ENCODE results near the gene CSF2.

CSF2 gene

GRCh38 chr5:132090107-132090506, 16.5 kb downstream of the CSF2 start:
- H3K4me3 ChIP-seq (ENCODE audit: control insufficient read depth, low read depth, low read length): no peak overlapping the region
- TF ChIP-seq, protein P1, sequence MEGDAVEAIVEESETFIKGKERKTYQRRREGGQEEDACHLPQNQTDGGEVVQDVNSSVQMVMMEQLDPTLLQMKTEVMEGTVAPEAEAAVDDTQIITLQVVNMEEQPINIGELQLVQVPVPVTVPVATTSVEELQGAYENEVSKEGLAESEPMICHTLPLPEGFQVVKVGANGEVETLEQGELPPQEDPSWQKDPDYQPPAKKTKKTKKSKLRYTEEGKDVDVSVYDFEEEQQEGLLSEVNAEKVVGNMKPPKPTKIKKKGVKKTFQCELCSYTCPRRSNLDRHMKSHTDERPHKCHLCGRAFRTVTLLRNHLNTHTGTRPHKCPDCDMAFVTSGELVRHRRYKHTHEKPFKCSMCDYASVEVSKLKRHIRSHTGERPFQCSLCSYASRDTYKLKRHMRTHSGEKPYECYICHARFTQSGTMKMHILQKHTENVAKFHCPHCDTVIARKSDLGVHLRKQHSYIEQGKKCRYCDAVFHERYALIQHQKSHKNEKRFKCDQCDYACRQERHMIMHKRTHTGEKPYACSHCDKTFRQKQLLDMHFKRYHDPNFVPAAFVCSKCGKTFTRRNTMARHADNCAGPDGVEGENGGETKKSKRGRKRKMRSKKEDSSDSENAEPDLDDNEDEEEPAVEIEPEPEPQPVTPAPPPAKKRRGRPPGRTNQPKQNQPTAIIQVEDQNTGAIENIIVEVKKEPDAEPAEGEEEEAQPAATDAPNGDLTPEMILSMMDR (IDR thresholded peaks at IDR 0.05; ENCODE audit: control insufficient read depth, insufficient read depth, low read depth, low read length, missing control alignments): no peak
- peak; percentile 56 for DNase-seq (ENCODE audit: low read depth)

GRCh38 chr5:132093271-132093670, 19.7 kb downstream of the CSF2 start:
- H3K4me3 ChIP-seq (ENCODE audit: control insufficient read depth, low read depth, low read length): no peak overlapping the region
- TF ChIP-seq, protein P1 (IDR thresholded peaks at IDR 0.05; ENCODE audit: control insufficient read depth, insufficient read depth, low read depth, low read length, missing control alignments): no peak
- DNase-seq (ENCODE audit: low read depth): no peak

DNA sequence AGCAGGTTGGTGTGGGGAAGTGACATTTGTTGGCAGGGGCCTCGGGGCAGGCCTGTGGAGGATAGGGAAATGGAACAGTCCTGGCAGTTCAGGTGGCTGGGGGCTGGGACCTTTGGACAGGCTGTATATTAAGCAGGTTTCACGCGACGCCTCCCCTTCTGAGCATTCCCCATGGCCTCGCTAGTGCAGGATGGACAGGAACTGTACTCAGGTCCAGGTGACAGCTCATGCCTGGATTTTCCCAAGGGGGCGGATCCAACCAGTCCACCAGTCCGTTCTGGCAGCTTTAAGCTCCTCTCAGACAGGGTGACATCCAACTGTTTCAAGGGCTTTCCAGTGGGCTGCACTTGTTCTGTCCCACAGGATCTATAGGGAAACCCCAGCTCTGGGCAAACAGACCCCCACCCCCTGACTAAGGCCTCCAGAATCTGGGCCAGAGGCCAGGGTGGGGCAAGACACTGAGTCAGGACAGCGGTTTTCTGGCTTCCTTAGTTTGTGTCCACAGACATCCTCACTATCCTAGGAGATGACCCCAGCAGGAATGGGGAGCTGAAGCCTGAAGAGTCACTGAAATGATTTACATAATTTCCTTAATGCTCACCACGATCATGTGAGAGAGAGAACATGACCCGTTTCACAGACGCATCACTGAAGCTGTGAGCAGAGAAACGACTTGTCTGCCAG, 20.9 kb downstream of the CSF2 start:
- peak; percentile 79 for DNase-seq (ENCODE audit: low read depth)
- no peak overlapping the region for H3K4me3 ChIP-seq (ENCODE audit: control insufficient read depth, low read depth, low read length)
- TF ChIP-seq, protein P1 (IDR thresholded peaks at IDR 0.05; ENCODE audit: control insufficient read depth, insufficient read depth, low read depth, low read length, missing control alignments): no peak

GRCh38 chr5:132095077-132095410, 21.5 kb downstream of the CSF2 start:
- TF ChIP-seq, protein P1 (IDR thresholded peaks at IDR 0.05; ENCODE audit: control insufficient read depth, insufficient read depth, low read depth, low read length, missing control alignments): no peak
- H3K4me3 ChIP-seq (ENCODE audit: control insufficient read depth, low read depth, low read length): no peak overlapping the region
- no peak for DNase-seq (ENCODE audit: low read depth)

GRCh38 chr5:132095424-132095972, 21.9 kb downstream of the CSF2 start:
- TF ChIP-seq, protein P1 (IDR thresholded peaks at IDR 0.05; ENCODE audit: control insufficient read depth, insufficient read depth, low read depth, low read length, missing control alignments): no peak
- DNase-seq (ENCODE audit: low read depth): no peak
- no peak overlapping the region for H3K4me3 ChIP-seq (ENCODE audit: control insufficient read depth, low read depth, low read length)

DNA sequence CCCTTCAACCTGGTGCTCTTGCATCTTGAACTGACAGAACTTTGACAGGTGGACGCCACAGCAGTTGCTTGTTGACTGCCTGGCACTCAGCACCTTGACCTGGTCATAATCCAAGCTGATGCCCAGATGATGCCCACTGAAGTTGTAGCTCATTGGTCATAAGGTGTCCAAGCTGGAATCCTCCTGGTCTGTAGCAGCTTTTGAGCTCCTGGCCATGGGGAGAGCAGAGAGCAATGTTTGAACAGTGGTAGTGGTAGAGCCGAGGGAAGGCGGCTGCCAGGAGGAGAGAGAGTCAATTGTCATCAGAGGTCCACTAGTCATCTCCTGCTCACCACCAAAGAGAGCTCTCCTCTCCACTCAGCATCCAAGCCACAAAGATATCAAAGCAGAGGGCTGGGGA, 23.3 kb downstream of the CSF2 start:
- H3K4me3 ChIP-seq (ENCODE audit: control insufficient read depth, low read depth, low read length): no peak overlapping the region
- TF ChIP-seq, protein P1 (IDR thresholded peaks at IDR 0.05; ENCODE audit: control insufficient read depth, insufficient read depth, low read depth, low read length, missing control alignments): no peak
- no peak for DNase-seq (ENCODE audit: low read depth)
